Endothelial cell of umbilical vein (primary cell): ENCODE data around the gene MIR17HG. TPM values are rescaled to one million over a fixed set of nuclear protein-coding genes. Genes with fewer than 3 reads are reported as not detected.

Experiments used
- BruUV-seq: library from RNA; stranded (reverse); fragments of 400-500 nt; replicated peaks from 2 replicates; lab custom pipeline; 2021; lab: Mats Ljungman, UMichigan
- CTCF ChIA-PET: fragments of 300-600, 350-600 bp; sonication (Branson Sonifier 250); formaldehyde crosslinking; loops from one replicate; lab custom pipeline; 2021; ENCODE audit warnings: antibody characterized with exemption, inconsistent platforms; lab: Charles Lee
- POLR2A ChIA-PET: fragments of 300-600, 350-600 bp; sonication (Branson Sonifier 250); formaldehyde crosslinking; loops from one replicate; lab custom pipeline; 2021; ENCODE audit warnings: antibody characterized with exemption, inconsistent platforms; lab: Charles Lee
- DNase-seq: peaks from one replicate; pipeline ENCODE4 v3.0.0-alpha.2; 2011; ENCODE audit warnings: low read depth, low spot score
- FAIRE-seq: peaks from 2 replicates; lab custom pipeline; 2011; peaks lifted over from hg19 to GRCh38; lab: Jason Lieb, UNC
- H2AFZ ChIP-seq: 2 replicates; pipeline ENCODE4 v1.6.0; 2012; ENCODE audit warnings: low read depth, low read length, control low read depth, inconsistent platforms
- H3K27ac ChIP-seq: 2 replicates; pipeline ENCODE4 v1.5.1; 2011; ENCODE audit warnings: low read depth, mild to moderate bottlenecking, control low read depth, low read length, moderate library complexity; ENCODE audit not compliant: insufficient read depth
- H3K27me3 ChIP-seq, 2 experiments: 2 replicates each; pipeline versions ENCODE4 v1.6.0 to v1.6.1; 2011; ENCODE audit warnings: low read length in 2 of 2, mixed read lengths in 1 of 2; ENCODE audit not compliant: control insufficient read depth in 2 of 2, insufficient read depth in 2 of 2
- H3K36me3 ChIP-seq, 2 experiments: 2 replicates in 1 of 2; 3 replicates in 1 of 2; pipeline ENCODE4 v1.5.1; 2011; ENCODE audit warnings: low read length in 2 of 2, mild to moderate bottlenecking in 1 of 2, moderate library complexity in 1 of 2; ENCODE audit not compliant: control insufficient read depth in 2 of 2, insufficient read depth in 2 of 2; ENCODE audit errors: extremely low read depth in 1 of 2
- H3K4me1 ChIP-seq: 3 replicates; pipeline ENCODE4 v1.5.1; 2011; ENCODE audit warnings: mild to moderate bottlenecking, low read length; ENCODE audit not compliant: control insufficient read depth, insufficient read depth; ENCODE audit errors: extremely low read depth
- H3K4me2 ChIP-seq: 2 replicates; pipeline ENCODE4 v1.6.1; 2011; ENCODE audit warnings: low read length, control low read depth, mixed read lengths; ENCODE audit not compliant: insufficient read depth
- H3K4me3 ChIP-seq, 3 experiments: fragments of 200-600 bp in 1 of 3; sonication (generic), shearing (Covaris generic) in 1 of 3; replicated peaks in 1 of 3; 2 replicates each; pipeline ENCODE4 v1.5.1; 2011 to 2016; ENCODE audit warnings: control low read depth in 3 of 3, low read length in 3 of 3, mild to moderate bottlenecking in 2 of 3, inconsistent platforms in 1 of 3, low read depth in 1 of 3, moderate library complexity in 1 of 3; ENCODE audit not compliant: insufficient read depth in 1 of 3
- H3K79me2 ChIP-seq: 2 replicates; pipeline ENCODE4 v1.6.0; 2012; ENCODE audit warnings: low read length, inconsistent platforms; ENCODE audit not compliant: control insufficient read depth, insufficient read depth
- H3K9ac ChIP-seq: replicated peaks from 2 replicates; pipeline ENCODE3; 2011; ENCODE audit warnings: low read length, control low read depth; ENCODE audit not compliant: insufficient read depth; ENCODE audit errors: extremely low read depth
- H3K9me1 ChIP-seq: replicated peaks from 3 replicates; pipeline ENCODE4 v1.6.0; 2011; ENCODE audit warnings: mild to moderate bottlenecking, low read length; ENCODE audit not compliant: control insufficient read depth, insufficient read depth; ENCODE audit errors: extremely low read depth
- H3K9me3 ChIP-seq: replicated peaks from 2 replicates; pipeline ENCODE4 v1.5.1; 2012; ENCODE audit warnings: low read length, inconsistent platforms; ENCODE audit not compliant: control insufficient read depth, insufficient read depth
- H4K20me1 ChIP-seq: replicated peaks from 2 replicates; pipeline ENCODE3; 2011; ENCODE audit warnings: mild to moderate bottlenecking, low read length; ENCODE audit not compliant: control insufficient read depth, insufficient read depth; ENCODE audit errors: extremely low read depth
- EZH2 ChIP-seq: IDR thresholded peaks from 2 replicates; pipeline ENCODE4 v1.6.1; 2012; ENCODE audit warnings: borderline replicate concordance, low read depth, mild to moderate bottlenecking, moderate library complexity, low read length, inconsistent platforms; ENCODE audit not compliant: severe bottlenecking
- FOS ChIP-seq: IDR thresholded peaks from 2 replicates; pipeline ENCODE4 v1.6.1; 2011; ENCODE audit warnings: mild to moderate bottlenecking, low read length, moderate library complexity, borderline replicate concordance; ENCODE audit not compliant: insufficient read depth
- GATA2 ChIP-seq: IDR thresholded peaks from 2 replicates; pipeline ENCODE4 v1.7.0; 2011; ENCODE audit warnings: low read depth, mild to moderate bottlenecking, moderate library complexity, mixed read lengths, low read length; ENCODE audit not compliant: insufficient read length, insufficient read depth
- JUN ChIP-seq: IDR thresholded peaks from 2 replicates; pipeline ENCODE4 v1.6.1; 2011; ENCODE audit warnings: borderline replicate concordance, low read depth; ENCODE audit not compliant: insufficient read length, insufficient read depth
- MYC ChIP-seq: IDR thresholded peaks from one replicate; pipeline ENCODE4 v1.6.1; 2011; ENCODE audit warnings: mild to moderate bottlenecking, low read depth, low read length
- POLR2A ChIP-seq: IDR thresholded peaks from 2 replicates; pipeline ENCODE4 v1.6.1; 2012; ENCODE audit warnings: low read depth, mild to moderate bottlenecking, control low read depth, low read length
- POLR2AphosphoS5 ChIP-seq: IDR thresholded peaks from 2 replicates; pipeline ENCODE4 v1.6.1; 2012; ENCODE audit warnings: low read depth, mild to moderate bottlenecking, control low read depth, low read length, moderate library complexity; ENCODE audit not compliant: insufficient read depth
- dilution Hi-C: fragments of 300-500 bp; cut with MboI; formaldehyde crosslinking; loops from one replicate; pipeline ENCODE4 v1.15.0; 2019; ENCODE audit warnings: low sequenced_read_pairs; ENCODE audit not compliant: extremely low pct_ligation_motif_present
- intact Hi-C: fragments of 100-400 bp; cut with micrococcal nuclease; formaldehyde crosslinking; loops from one replicate; pipeline ENCODE4 v1.10.0; 2022
- polyA plus RNA-seq, 4 experiments: library from polyadenylated mRNA; depleted of rRNA in 3 of 4; stranded (reverse) in 3 of 4; unstranded in 1 of 4; fragments of >200 nt; gene quantifications; 2 replicates each; pipeline versions ENCODE4 v1.2.1 to v1.2.3, GENCODE V29; 2011 to 2012; ENCODE audit warnings: missing spikeins in 1 of 4
- total RNA-seq: library from RNA; stranded (reverse); gene quantifications from 2 replicates; pipeline ENCODE4 v1.2.3, GENCODE V29; 2021
- TF ChIP-seq, protein P1 (sequence below), 2 donors: IDR thresholded peaks; 1 replicate in 1 of 2; 2 replicates in 1 of 2; pipeline ENCODE4 v1.5.1; 2011; ENCODE audit warnings: low read length in 2 of 2, mild to moderate bottlenecking in 2 of 2, moderate library complexity in 2 of 2, control low read depth in 1 of 2, inconsistent platforms in 1 of 2, low read depth in 1 of 2; ENCODE audit not compliant: insufficient read depth in 1 of 2; ENCODE audit errors: extremely low read depth in 1 of 2
- TF ChIP-seq, protein P2 (sequence below): IDR thresholded peaks from 2 replicates; pipeline ENCODE4 v1.6.1; 2011; ENCODE audit not compliant: insufficient read depth, insufficient read length

MIR17HG gene
- total and polyA plus RNA-seq, 2 donors (not counting 3 experiments of a cell fraction or from before 2014, with no cell fraction given), result 1.8 to 9.5 TPM

DNA sequence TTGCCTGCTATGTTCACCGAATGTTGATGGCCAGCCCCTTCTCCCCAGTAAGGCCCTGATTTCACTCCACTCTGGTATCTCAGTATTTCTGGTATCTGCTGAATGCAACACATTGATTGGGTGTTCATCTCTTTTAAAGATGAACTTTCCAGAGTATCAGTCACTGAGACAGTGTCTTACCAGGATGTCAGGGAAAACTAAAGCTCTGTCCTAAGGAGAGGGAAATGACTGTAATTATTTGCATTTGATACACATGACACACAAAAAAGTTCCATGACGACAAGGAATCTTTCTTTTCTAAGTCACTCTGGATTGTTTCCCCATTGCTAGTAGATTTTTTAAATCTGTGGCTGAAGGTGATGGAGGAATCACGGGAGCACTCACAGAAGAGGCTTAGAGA is 53.2 kb downstream of the MIR17HG start:
- no peaks in the 10 kb centered on the region for H3K9me1 ChIP-seq
- H3K4me2 ChIP-seq, result no peak overlapping the region
- dilution Hi-C loops (no loop called here), intact Hi-C loops (no loop called here)
- H3K9me3 ChIP-seq, result no peaks in the 10 kb centered on the region
- FAIRE-seq (no peak), DNase-seq (no peak)
- peaks cover 45 to 75% of the 10 kb centered on the region in 2 experiments for H3K27me3 ChIP-seq
- no peak overlapping the region for H3K9ac ChIP-seq
- H2AFZ ChIP-seq, result no peak overlapping the region
- no peaks in the 10 kb centered on the region for H4K20me1 ChIP-seq
- no peak overlapping the region for H3K4me3 ChIP-seq
- peaks cover 8% of the 10 kb centered on the region for H3K4me1 ChIP-seq
- ChIA-PET CTCF (interaction anchor here (1.2 kb wide), 1 partner anchor 10 kb away, joined by 3 read pairs; no protein-coding TSS in a partner anchor), POLR2A (no interaction called here)
- no peak overlapping the region for H3K27ac ChIP-seq
- H3K36me3 ChIP-seq, result no peaks in the 10 kb centered on the region
- H3K79me2 ChIP-seq, result no peaks in the 10 kb centered on the region
- no TSS peak for BruUV-seq
- TF ChIP-seq EZH2 (no peak), FOS (no peak), POLR2A (no peak), MYC (no peak), POLR2AphosphoS5 (no peak), GATA2 (no peak), JUN (no peak)
- TF ChIP-seq, protein P1, sequence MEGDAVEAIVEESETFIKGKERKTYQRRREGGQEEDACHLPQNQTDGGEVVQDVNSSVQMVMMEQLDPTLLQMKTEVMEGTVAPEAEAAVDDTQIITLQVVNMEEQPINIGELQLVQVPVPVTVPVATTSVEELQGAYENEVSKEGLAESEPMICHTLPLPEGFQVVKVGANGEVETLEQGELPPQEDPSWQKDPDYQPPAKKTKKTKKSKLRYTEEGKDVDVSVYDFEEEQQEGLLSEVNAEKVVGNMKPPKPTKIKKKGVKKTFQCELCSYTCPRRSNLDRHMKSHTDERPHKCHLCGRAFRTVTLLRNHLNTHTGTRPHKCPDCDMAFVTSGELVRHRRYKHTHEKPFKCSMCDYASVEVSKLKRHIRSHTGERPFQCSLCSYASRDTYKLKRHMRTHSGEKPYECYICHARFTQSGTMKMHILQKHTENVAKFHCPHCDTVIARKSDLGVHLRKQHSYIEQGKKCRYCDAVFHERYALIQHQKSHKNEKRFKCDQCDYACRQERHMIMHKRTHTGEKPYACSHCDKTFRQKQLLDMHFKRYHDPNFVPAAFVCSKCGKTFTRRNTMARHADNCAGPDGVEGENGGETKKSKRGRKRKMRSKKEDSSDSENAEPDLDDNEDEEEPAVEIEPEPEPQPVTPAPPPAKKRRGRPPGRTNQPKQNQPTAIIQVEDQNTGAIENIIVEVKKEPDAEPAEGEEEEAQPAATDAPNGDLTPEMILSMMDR (IDR thresholded peaks at IDR 0.05; ENCODE audit: extremely low read depth in 1 of 2, insufficient read depth in 1 of 2, low read depth in 1 of 2, low read length in 2 of 2), result no peak
- TF ChIP-seq, protein P2, sequence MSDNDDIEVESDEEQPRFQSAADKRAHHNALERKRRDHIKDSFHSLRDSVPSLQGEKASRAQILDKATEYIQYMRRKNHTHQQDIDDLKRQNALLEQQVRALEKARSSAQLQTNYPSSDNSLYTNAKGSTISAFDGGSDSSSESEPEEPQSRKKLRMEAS, result no peak
